Measurements from ENCODE around the gene PPIE. TPM values are rescaled to one million over a fixed set of nuclear protein-coding genes. Genes with fewer than 3 reads are reported as not detected.
A peak's percentile ranks its signal among the peaks of the same experiment; 100 is the strongest.
"Not testable (repeated sequence)": the region's sequence is repeated elsewhere in the genome, so short reads cannot be mapped to it uniquely, and the experiment has no call there.

PPIE gene
- total and polyA plus RNA-seq, 8 donors: 34.9 to 206 (median 48.8) TPM

DNA sequence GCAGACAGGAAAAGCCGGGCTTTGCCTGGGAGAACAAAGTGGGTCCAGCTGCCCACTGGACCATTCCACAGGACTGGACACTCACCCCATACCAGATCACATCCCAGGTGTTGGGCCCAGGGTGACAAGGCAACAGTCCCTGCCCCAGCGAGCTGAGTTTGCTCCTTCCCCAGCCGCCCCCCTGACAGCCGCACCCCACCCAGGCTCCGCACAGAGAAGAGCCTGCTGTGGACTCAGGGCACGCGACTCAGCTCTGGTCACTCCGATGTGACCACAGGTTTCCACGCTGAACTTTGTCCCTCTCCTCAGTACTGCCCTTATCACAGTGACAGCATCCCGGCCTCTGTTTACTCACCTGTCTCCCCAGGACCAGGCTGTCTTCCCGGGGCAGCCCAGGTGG is 48.8 kb downstream of the PPIE start:
- no peak for TF ChIP-seq POLR2A (IDR thresholded peaks at IDR 0.05)
- TF ChIP-seq EP300 (IDR thresholded peaks at IDR 0.05): no peak
- TF ChIP-seq POLR2AphosphoS5 (IDR thresholded peaks at IDR 0.05): no peak
- TF ChIP-seq, protein P1, sequence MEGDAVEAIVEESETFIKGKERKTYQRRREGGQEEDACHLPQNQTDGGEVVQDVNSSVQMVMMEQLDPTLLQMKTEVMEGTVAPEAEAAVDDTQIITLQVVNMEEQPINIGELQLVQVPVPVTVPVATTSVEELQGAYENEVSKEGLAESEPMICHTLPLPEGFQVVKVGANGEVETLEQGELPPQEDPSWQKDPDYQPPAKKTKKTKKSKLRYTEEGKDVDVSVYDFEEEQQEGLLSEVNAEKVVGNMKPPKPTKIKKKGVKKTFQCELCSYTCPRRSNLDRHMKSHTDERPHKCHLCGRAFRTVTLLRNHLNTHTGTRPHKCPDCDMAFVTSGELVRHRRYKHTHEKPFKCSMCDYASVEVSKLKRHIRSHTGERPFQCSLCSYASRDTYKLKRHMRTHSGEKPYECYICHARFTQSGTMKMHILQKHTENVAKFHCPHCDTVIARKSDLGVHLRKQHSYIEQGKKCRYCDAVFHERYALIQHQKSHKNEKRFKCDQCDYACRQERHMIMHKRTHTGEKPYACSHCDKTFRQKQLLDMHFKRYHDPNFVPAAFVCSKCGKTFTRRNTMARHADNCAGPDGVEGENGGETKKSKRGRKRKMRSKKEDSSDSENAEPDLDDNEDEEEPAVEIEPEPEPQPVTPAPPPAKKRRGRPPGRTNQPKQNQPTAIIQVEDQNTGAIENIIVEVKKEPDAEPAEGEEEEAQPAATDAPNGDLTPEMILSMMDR (IDR thresholded peaks at IDR 0.05): no peak
- whole genome bisulfite sequencing, 5 donors: 43 to 65% (median 45%) methylated on average over 4 to 11 of the region's 11 CpGs
- H3K27ac ChIP-seq: no peak overlapping the region
- peak overlapping the region in 2 of 4 donors; percentile 57 to 70 for H3K4me3 ChIP-seq
- intact Hi-C loops (cut with DNase I; ENCODE audit: low total_unique reads): no loop called here
- H3K36me3 ChIP-seq: no peaks in the 10 kb centered on the region
- no peaks in the 10 kb centered on the region for H3K9me3 ChIP-seq
- no peak for DNase-seq
- peaks cover 13 to 22% (median 18%) of the 10 kb centered on the region in 4 donors for H3K4me1 ChIP-seq
- peaks cover 0 to 47% (median 23%) of the 10 kb centered on the region in 3 donors for H3K27me3 ChIP-seq

DNA sequence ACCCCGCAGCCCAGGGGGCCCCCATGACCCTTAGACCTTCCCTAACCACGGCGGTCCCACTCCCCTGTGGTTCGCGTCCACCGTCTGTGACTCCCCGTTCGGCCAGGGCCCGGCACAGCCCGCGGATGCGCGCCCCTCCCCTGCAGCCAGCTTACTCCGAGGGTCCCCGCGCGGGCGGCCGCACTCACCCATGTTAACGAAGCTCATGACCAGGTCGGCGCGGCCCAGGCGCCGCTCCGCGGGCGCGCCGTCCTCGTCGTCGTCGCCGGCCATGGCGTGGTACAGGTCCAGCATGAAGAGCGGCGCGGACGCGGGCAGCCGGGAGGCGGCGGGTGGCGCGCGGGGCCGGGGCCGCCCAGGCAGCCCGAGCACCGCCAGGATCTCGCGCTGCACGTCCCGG is 49.3 kb downstream of the PPIE start:
- peak in 1 of 2 donors; percentile 20 for DNase-seq
- Histone ChIP-seq H3K4me1 (peaks cover 13 to 22% (median 18%) of the 10 kb centered on the region in 4 donors), H3K27me3 (peaks cover 0 to 47% (median 23%) of the 10 kb centered on the region in 3 donors), H3K4me3 (peak overlapping the region; percentile 57 to 74 (median 67))
- H3K9me3 ChIP-seq; H3K36me3 ChIP-seq; H3K27ac ChIP-seq; intact Hi-C loops (cut with DNase I; ENCODE audit: low total_unique reads): not testable (repeated sequence)
- 5 to 24% (median 6%) methylated on average over 7 to 53 of the region's 55 CpGs for WGBS, 5 donors

DNA sequence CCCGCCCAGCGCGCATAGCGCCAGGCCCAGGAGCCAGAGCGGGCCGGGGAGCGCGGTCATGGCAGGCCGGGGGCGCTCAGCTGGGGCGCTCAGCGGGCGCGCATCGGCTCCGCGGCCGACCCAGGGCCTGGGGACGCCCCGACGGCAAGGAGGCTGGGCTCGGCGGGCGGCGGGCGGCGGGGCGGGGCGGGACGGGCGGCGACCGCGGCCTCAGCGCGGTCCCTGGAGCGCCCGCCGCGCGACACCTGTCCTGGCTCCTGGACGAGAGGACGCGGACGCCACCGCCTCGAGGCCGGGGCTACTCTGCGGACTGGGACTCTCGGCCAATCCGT is 49.7 kb downstream of the PPIE start:
- H3K36me3 ChIP-seq: no peaks in the 10 kb centered on the region
- H3K4me1 ChIP-seq: peaks cover 13 to 22% (median 18%) of the 10 kb centered on the region in 4 donors
- no peaks in the 10 kb centered on the region for H3K9me3 ChIP-seq
- no peak for DNase-seq
- TF ChIP-seq, protein P1 (IDR thresholded peaks at IDR 0.05): no peak
- no peak for TF ChIP-seq EP300 (IDR thresholded peaks at IDR 0.05)
- no peak for TF ChIP-seq POLR2AphosphoS5 (IDR thresholded peaks at IDR 0.05)
- H3K4me3 ChIP-seq: peak overlapping the region; percentile 57 to 74 (median 67)
- H3K27ac ChIP-seq: peak overlapping the region in 4 of 5 donors; percentile 17 to 82 (median 74)
- intact Hi-C loops (cut with DNase I; ENCODE audit: low total_unique reads): no loop called here
- 2 to 3% (median 3%) methylated on average over 23 to 51 of the region's 51 CpGs; no CpG with 5 or more reads in 2 of the 5 donors for WGBS, 5 donors
- H3K27me3 ChIP-seq: peaks cover 0 to 47% (median 23%) of the 10 kb centered on the region in 3 donors

DNA sequence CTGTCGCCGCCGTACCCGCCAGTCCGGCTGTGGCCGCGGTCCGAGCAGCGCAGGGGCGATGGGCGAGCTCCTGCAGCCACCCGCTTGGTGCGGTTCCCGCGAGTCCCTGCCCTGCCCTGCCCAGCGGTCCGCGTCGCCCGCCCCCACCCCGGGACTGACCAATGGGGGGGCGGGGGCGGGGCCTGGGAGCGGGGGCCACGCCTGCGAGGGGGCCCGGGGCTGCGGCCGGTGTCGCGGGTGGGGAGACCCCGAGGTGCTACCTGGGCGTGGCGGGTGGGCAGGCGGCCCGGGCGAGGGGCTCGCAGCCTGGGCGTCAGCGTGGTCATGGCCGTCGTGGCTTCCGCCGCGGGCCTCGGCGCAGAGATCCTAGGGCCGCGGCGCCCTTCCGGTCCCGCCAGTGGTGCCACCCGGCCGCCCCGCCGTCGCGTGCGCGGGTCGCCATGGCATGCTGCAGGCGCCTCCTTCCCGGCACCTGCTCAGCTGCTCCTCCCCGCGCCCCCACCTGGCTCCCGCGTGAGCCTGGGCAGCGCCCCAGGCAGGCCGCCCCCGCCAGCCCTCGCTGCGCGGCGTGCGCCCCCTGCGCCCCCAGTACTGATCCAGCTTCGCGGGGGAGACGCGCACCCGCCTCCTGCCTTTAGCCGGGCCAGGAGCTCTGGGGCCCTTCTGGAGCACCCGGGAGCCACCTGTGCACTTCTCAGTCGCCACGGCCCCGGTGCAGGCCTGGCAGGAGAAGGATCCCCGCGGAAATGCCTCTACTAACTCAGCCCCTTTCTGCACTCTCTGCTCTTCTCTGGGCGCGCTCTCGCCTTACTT is 50.3 kb downstream of the PPIE start, which contains the start of gene BMP8B:
Gene BMP8B, minus strand, starts transcription at position 108 of the 813 bp plus-strand sequence. CDS start 380 bp downstream, outside the sequence.
- H3K27me3 ChIP-seq: peaks cover 0 to 47% (median 23%) of the 10 kb centered on the region in 3 donors
- no peaks in the 10 kb centered on the region for H3K9me3 ChIP-seq
- H3K4me3 ChIP-seq: peak within 1 kb of the TSS; percentile 57 to 74 (median 67)
- DNase-seq: peak; percentile 73 to 82
- TF ChIP-seq, protein P1 (IDR thresholded peaks at IDR 0.05): no peak
- TF ChIP-seq EP300 (IDR thresholded peaks at IDR 0.05): no peak
- TF ChIP-seq POLR2A (IDR thresholded peaks at IDR 0.05): no peak
- no peak for TF ChIP-seq POLR2AphosphoS5 (IDR thresholded peaks at IDR 0.05)
- peak within 1 kb of the TSS in 4 of 5 donors; percentile 67 to 82 (median 76) for H3K27ac ChIP-seq
- H3K4me1 ChIP-seq: peaks cover 13 to 22% (median 18%) of the 10 kb centered on the region in 4 donors
- 1 to 3% (median 2%) methylated on average over 22 to 91 of the region's 91 CpGs for WGBS, 5 donors
- H3K36me3 ChIP-seq: no peaks in the 10 kb centered on the region
- intact Hi-C loops (cut with DNase I; ENCODE audit: low total_unique reads): no loop called here
